ENCODE data around the gene NEMP1.
"Not testable (repeated sequence)": the region's sequence is repeated elsewhere in the genome, so short reads cannot be mapped to it uniquely, and the experiment has no call there.

The NEMP1 gene

GRCh38 chr12:57080855-57081254 is 2.3 kb upstream of the NEMP1 start:
- no peak overlapping the region for H3K4me3 ChIP-seq (ENCODE audit: insufficient read length, low read depth)
- no peak overlapping the region for H3K9ac ChIP-seq (ENCODE audit: insufficient read length, low read depth)
- H3K9me3 ChIP-seq (ENCODE audit: insufficient read depth, low read length), result no peaks in the 10 kb centered on the region
- no peaks in the 10 kb centered on the region for H3K4me1 ChIP-seq (ENCODE audit: insufficient read depth, insufficient read length)
- no peak for DNase-seq (ENCODE audit: low read depth, low spot score)
- peaks cover 8% of the 10 kb centered on the region for H3K36me3 ChIP-seq (ENCODE audit: insufficient read depth, insufficient read length, low read length)
- no peak for TF ChIP-seq ZNF274 (IDR thresholded peaks at IDR 0.05; ENCODE audit: low read depth, low read length)
- no peak for TF ChIP-seq SUZ12 (IDR thresholded peaks at IDR 0.05; ENCODE audit: extremely low read depth, insufficient read depth, insufficient read length)
- no peak for TF ChIP-seq YY1 (IDR thresholded peaks at IDR 0.05; ENCODE audit: insufficient read depth, insufficient read length)
- no peaks in the 10 kb centered on the region for H3K27me3 ChIP-seq (ENCODE audit: insufficient read depth, insufficient read length)

- DNase-seq (ENCODE audit: low read depth, low spot score), result no peak
- Histone ChIP-seq H3K36me3 (ENCODE audit: insufficient read depth, insufficient read length, low read length) (peaks cover 9% of the 10 kb centered on the region), H3K9me3 (ENCODE audit: insufficient read depth, low read length) (no peaks in the 10 kb centered on the region), H3K4me1 (ENCODE audit: insufficient read depth, insufficient read length) (no peaks in the 10 kb centered on the region), H3K27me3 (ENCODE audit: insufficient read depth, insufficient read length) (no peaks in the 10 kb centered on the region), H3K9ac (ENCODE audit: insufficient read length, low read depth) (no peak overlapping the region), H3K4me3 (ENCODE audit: insufficient read length, low read depth) (no peak overlapping the region)
- TF ChIP-seq ZNF274 (IDR thresholded peaks at IDR 0.05; ENCODE audit: low read depth, low read length), result no peak
- TF ChIP-seq SUZ12 (IDR thresholded peaks at IDR 0.05; ENCODE audit: extremely low read depth, insufficient read depth, insufficient read length), result no peak
- no peak for TF ChIP-seq YY1 (IDR thresholded peaks at IDR 0.05; ENCODE audit: insufficient read depth, insufficient read length)
Measured at GRCh38 chr12:57079821-57080220, 1.2 kb upstream of the NEMP1 start.

GRCh38 chr12:57073566-57074450 is 4.8 kb downstream of the NEMP1 start:
- H3K27me3 ChIP-seq (ENCODE audit: insufficient read depth, insufficient read length); H3K9me3 ChIP-seq (ENCODE audit: insufficient read depth, low read length); H3K9ac ChIP-seq (ENCODE audit: insufficient read length, low read depth); H3K4me1 ChIP-seq (ENCODE audit: insufficient read depth, insufficient read length); DNase-seq (ENCODE audit: low read depth, low spot score); H3K4me3 ChIP-seq (ENCODE audit: insufficient read length, low read depth): not testable (repeated sequence)
- H3K36me3 ChIP-seq (ENCODE audit: insufficient read depth, insufficient read length, low read length), result peaks cover 51% of the 10 kb centered on the region

GRCh38 chr12:57072661-57073060 is 5.9 kb downstream of the NEMP1 start:
- TF ChIP-seq SUZ12 (IDR thresholded peaks at IDR 0.05; ENCODE audit: extremely low read depth, insufficient read depth, insufficient read length) (no peak), ZNF274 (IDR thresholded peaks at IDR 0.05; ENCODE audit: low read depth, low read length) (no peak), YY1 (IDR thresholded peaks at IDR 0.05; ENCODE audit: insufficient read depth, insufficient read length) (no peak)
- H3K9me3 ChIP-seq (ENCODE audit: insufficient read depth, low read length), result no peaks in the 10 kb centered on the region
- no peaks in the 10 kb centered on the region for H3K4me1 ChIP-seq (ENCODE audit: insufficient read depth, insufficient read length)
- H3K4me3 ChIP-seq (ENCODE audit: insufficient read length, low read depth), result no peak overlapping the region
- H3K27me3 ChIP-seq (ENCODE audit: insufficient read depth, insufficient read length), result no peaks in the 10 kb centered on the region
- no peak for DNase-seq (ENCODE audit: low read depth, low spot score)
- no peak overlapping the region for H3K9ac ChIP-seq (ENCODE audit: insufficient read length, low read depth)
- H3K36me3 ChIP-seq (ENCODE audit: insufficient read depth, insufficient read length, low read length), result peaks cover 62% of the 10 kb centered on the region

- H3K4me1 ChIP-seq (ENCODE audit: insufficient read depth, insufficient read length), result no peaks in the 10 kb centered on the region
- no peak overlapping the region for H3K9ac ChIP-seq (ENCODE audit: insufficient read length, low read depth)
- no peaks in the 10 kb centered on the region for H3K9me3 ChIP-seq (ENCODE audit: insufficient read depth, low read length)
- TF ChIP-seq SUZ12 (IDR thresholded peaks at IDR 0.05; ENCODE audit: extremely low read depth, insufficient read depth, insufficient read length), result no peak
- no peak for TF ChIP-seq ZNF274 (IDR thresholded peaks at IDR 0.05; ENCODE audit: low read depth, low read length)
- TF ChIP-seq YY1 (IDR thresholded peaks at IDR 0.05; ENCODE audit: insufficient read depth, insufficient read length), result no peak
- H3K27me3 ChIP-seq (ENCODE audit: insufficient read depth, insufficient read length), result no peaks in the 10 kb centered on the region
- DNase-seq (ENCODE audit: low read depth, low spot score), result no peak
- peaks cover 71% of the 10 kb centered on the region for H3K36me3 ChIP-seq (ENCODE audit: insufficient read depth, insufficient read length, low read length)
- no peak overlapping the region for H3K4me3 ChIP-seq (ENCODE audit: insufficient read length, low read depth)
Measured at GRCh38 chr12:57069523-57069922, 9.1 kb downstream of the NEMP1 start.

GRCh38 chr12:57066245-57066644 is 12.3 kb downstream of the NEMP1 start:
- Histone ChIP-seq H3K4me3 (ENCODE audit: insufficient read length, low read depth) (no peak overlapping the region), H3K27me3 (ENCODE audit: insufficient read depth, insufficient read length) (no peaks in the 10 kb centered on the region), H3K9me3 (ENCODE audit: insufficient read depth, low read length) (no peaks in the 10 kb centered on the region), H3K4me1 (ENCODE audit: insufficient read depth, insufficient read length) (no peaks in the 10 kb centered on the region), H3K36me3 (ENCODE audit: insufficient read depth, insufficient read length, low read length) (peaks cover 77% of the 10 kb centered on the region), H3K9ac (ENCODE audit: insufficient read length, low read depth) (no peak overlapping the region)
- DNase-seq (ENCODE audit: low read depth, low spot score), result no peak
- TF ChIP-seq SUZ12 (IDR thresholded peaks at IDR 0.05; ENCODE audit: extremely low read depth, insufficient read depth, insufficient read length) (no peak), ZNF274 (IDR thresholded peaks at IDR 0.05; ENCODE audit: low read depth, low read length) (no peak), YY1 (IDR thresholded peaks at IDR 0.05; ENCODE audit: insufficient read depth, insufficient read length) (no peak)

- H3K4me1 ChIP-seq (ENCODE audit: insufficient read depth, insufficient read length), result no peaks in the 10 kb centered on the region
- no peak overlapping the region for H3K4me3 ChIP-seq (ENCODE audit: insufficient read length, low read depth)
- no peak for TF ChIP-seq SUZ12 (IDR thresholded peaks at IDR 0.05; ENCODE audit: extremely low read depth, insufficient read depth, insufficient read length)
- no peak for TF ChIP-seq ZNF274 (IDR thresholded peaks at IDR 0.05; ENCODE audit: low read depth, low read length)
- no peak for TF ChIP-seq YY1 (IDR thresholded peaks at IDR 0.05; ENCODE audit: insufficient read depth, insufficient read length)
- no peak overlapping the region for H3K9ac ChIP-seq (ENCODE audit: insufficient read length, low read depth)
- peaks cover 75% of the 10 kb centered on the region for H3K36me3 ChIP-seq (ENCODE audit: insufficient read depth, insufficient read length, low read length)
- H3K27me3 ChIP-seq (ENCODE audit: insufficient read depth, insufficient read length), result no peaks in the 10 kb centered on the region
- H3K9me3 ChIP-seq (ENCODE audit: insufficient read depth, low read length), result no peaks in the 10 kb centered on the region
- no peak for DNase-seq (ENCODE audit: low read depth, low spot score)
Measured at GRCh38 chr12:57063991-57064685, 14.5 kb downstream of the NEMP1 start.
